Measurements from ENCODE around the gene CARD10.
"Not testable (repeated sequence)": the region's sequence is repeated elsewhere in the genome, so short reads cannot be mapped to it uniquely, and the experiment has no call there.

The CARD10 gene

GRCh38 chr22:37485395-37486223, 33.6 kb downstream of the CARD10 start:
- DNase-seq: no peak

- DNase-seq: no peak
These were observed 34.5 kb downstream of the CARD10 start for GRCh38 chr22:37484480-37485394.

GRCh38 chr22:37483050-37483449, 36.2 kb downstream of the CARD10 start:
- no peak for DNase-seq

GRCh38 chr22:37482244-37482643, 37.0 kb downstream of the CARD10 start:
- DNase-seq: no peak

GRCh38 chr22:37481347-37481907, 37.8 kb downstream of the CARD10 start:
- DNase-seq: no peak

GRCh38 chr22:37480387-37481346, 38.5 kb downstream of the CARD10 start:
- DNase-seq: no peak

- no peak for DNase-seq
These were observed 40.0 kb downstream of the CARD10 start for GRCh38 chr22:37479196-37479595.

GRCh38 chr22:37476389-37477329, 42.6 kb downstream of the CARD10 start:
- no peak for DNase-seq

GRCh38 chr22:37474447-37475090, 44.6 kb downstream of the CARD10 start:
- no peak for DNase-seq

GRCh38 chr22:37473437-37473946, 45.7 kb downstream of the CARD10 start:
- DNase-seq: no peak

- no peak for DNase-seq
These were observed 46.7 kb downstream of the CARD10 start for GRCh38 chr22:37472418-37473006.

- no peak for DNase-seq
These were observed 47.3 kb downstream of the CARD10 start for GRCh38 chr22:37471727-37472417.

GRCh38 chr22:37470087-37470445, 49.1 kb downstream of the CARD10 start:
- DNase-seq: peak; percentile 50

GRCh38 chr22:37469416-37470086, 49.7 kb downstream of the CARD10 start:
- no peak for DNase-seq

GRCh38 chr22:37468201-37468695, 51.0 kb downstream of the CARD10 start:
- DNase-seq: not testable (repeated sequence)

GRCh38 chr22:37467391-37467955, 51.7 kb downstream of the CARD10 start:
- DNase-seq: no peak

GRCh38 chr22:37464181-37464580, 55.0 kb downstream of the CARD10 start:
- no peak for DNase-seq

GRCh38 chr22:37462983-37463382, 56.2 kb downstream of the CARD10 start:
- peak; percentile 44 for DNase-seq
